ENCODE data around the gene STX11. TPM values are rescaled to one million over a fixed set of nuclear protein-coding genes. Genes with fewer than 3 reads are reported as not detected.

STX11 gene
- total and polyA plus RNA-seq, 10 donors: 5.9 to 76.0 (median 42.0) TPM

- Histone ChIP-seq H3K36me3 (peaks cover 0 to 90% (median 4%) of the 10 kb centered on the region in 6 donors), H3K27me3 (replicated peaks in 1 of 7) (no peaks in the 10 kb centered on the region), H3K4me3 (no peak overlapping the region), H3K27ac (no peak overlapping the region), H3K9me3 (no peaks in the 10 kb centered on the region), H3K4me1 (peaks cover 0 to 31% (median 2%) of the 10 kb centered on the region in 6 donors)
- TF ChIP-seq POLR2A (IDR thresholded peaks at IDR 0.05) (no peak), CTCF (IDR thresholded peaks at IDR 0.05 in 8 of 11, conservative IDR thresholded peaks at IDR 0.05 in 3 of 11) (no peak), POLR2AphosphoS5 (IDR thresholded peaks at IDR 0.05) (no peak)
- WGBS, 5 donors: 66 to 89% (median 73%) methylated on average over 3 of the region's 3 CpGs
- no peak for DNase-seq
- intact Hi-C loops (cut with DNase I; ENCODE audit: low total_unique reads): no loop called here
These were observed 21.1 kb downstream of the STX11 start for GRCh38 chr6:144171406-144171805.

GRCh38 chr6:144174006-144174405 lies 23.7 kb downstream of the STX11 start:
- no peak overlapping the region for H3K4me3 ChIP-seq

GRCh38 chr6:144176043-144176442 lies 25.7 kb downstream of the STX11 start:
- intact Hi-C loops (cut with DNase I; ENCODE audit: low total_unique reads): no loop called here
- Histone ChIP-seq H3K4me1 (peaks cover 0 to 53% (median 24%) of the 10 kb centered on the region in 6 donors), H3K36me3 (peaks cover 0 to 54% (median 0%) of the 10 kb centered on the region in 6 donors), H3K27me3 (replicated peaks in 1 of 7) (no peaks in the 10 kb centered on the region), H3K27ac (no peak overlapping the region), H3K9me3 (no peaks in the 10 kb centered on the region), H3K4me3 (no peak overlapping the region)
- no peak for DNase-seq
- WGBS, 5 donors: 90 to 97% (median 94%) methylated on average over 5 of the region's 5 CpGs
- TF ChIP-seq CTCF (IDR thresholded peaks at IDR 0.05 in 8 of 11, conservative IDR thresholded peaks at IDR 0.05 in 3 of 11) (no peak), POLR2AphosphoS5 (IDR thresholded peaks at IDR 0.05) (no peak), POLR2A (IDR thresholded peaks at IDR 0.05) (no peak)

More at GRCh38 chr6:144174006-144174405, 23.7 kb downstream of the STX11 start:
- Histone ChIP-seq H3K27ac (no peak overlapping the region), H3K36me3 (peaks cover 0 to 71% (median under 1%) of the 10 kb centered on the region in 6 donors), H3K9me3 (no peaks in the 10 kb centered on the region), H3K27me3 (replicated peaks in 1 of 7) (no peaks in the 10 kb centered on the region), H3K4me1 (peaks cover 0 to 43% (median 6%) of the 10 kb centered on the region in 6 donors)
- TF ChIP-seq POLR2A (IDR thresholded peaks at IDR 0.05) (no peak), POLR2AphosphoS5 (IDR thresholded peaks at IDR 0.05) (no peak), CTCF (IDR thresholded peaks at IDR 0.05 in 8 of 11, conservative IDR thresholded peaks at IDR 0.05 in 3 of 11) (no peak)
- DNase-seq: no peak
- whole genome bisulfite sequencing, 5 donors: 84 to 93% (median 89%) methylated on average over 5 of the region's 5 CpGs
- intact Hi-C loops (cut with DNase I; ENCODE audit: low total_unique reads): no loop called here

- WGBS, 5 donors: 78 to 93% (median 87%) methylated on average over 3 of the region's 3 CpGs
- Histone ChIP-seq H3K4me1 (peaks cover 0 to 61% (median 29%) of the 10 kb centered on the region in 6 donors), H3K4me3 (no peak overlapping the region), H3K27me3 (replicated peaks in 1 of 7) (no peaks in the 10 kb centered on the region), H3K9me3 (no peaks in the 10 kb centered on the region), H3K27ac (peak overlapping the region in 1 of 8 donors; percentile 12), H3K36me3 (peaks cover 0 to 37% (median 0%) of the 10 kb centered on the region in 6 donors)
- intact Hi-C loops (cut with DNase I; ENCODE audit: low total_unique reads): no loop called here
- no peak for DNase-seq
- no peak for TF ChIP-seq POLR2AphosphoS5 (IDR thresholded peaks at IDR 0.05)
- TF ChIP-seq CTCF (IDR thresholded peaks at IDR 0.05 in 8 of 11, conservative IDR thresholded peaks at IDR 0.05 in 3 of 11): no peak
- no peak for TF ChIP-seq POLR2A (IDR thresholded peaks at IDR 0.05)
These were observed 27.4 kb downstream of the STX11 start for GRCh38 chr6:144177726-144178125.

Measured in spleen (tissue), 11 donors.